Motor neuron (in vitro differentiated cells): ENCODE measurements around the gene EEF1A1. TPM values are rescaled to one million over a fixed set of nuclear protein-coding genes. Genes with fewer than 3 reads are reported as not detected.
"Not testable (repeated sequence)": the region's sequence is repeated elsewhere in the genome, so short reads cannot be mapped to it uniquely, and the experiment has no call there.

ENCODE experiments used
- ATAC-seq, 8 experiments: fragments of 200-7000 bp; cut with Tn5 transposase; replicated peaks in 6 of 8; 2 replicates each; pipeline ENCODE4 v1.8.0; 2021; ENCODE audit warnings: mild to moderate bottlenecking in 8 of 8, moderate library complexity in 8 of 8
- H3K27ac ChIP-seq, 2 donors: fragments of 250-450 bp; sonication (Bioruptor Pico); 2 replicates each; pipeline ENCODE4 v1.9.0; 2021; ENCODE audit warnings: antibody characterized with exemption in 2 of 2, mild to moderate bottlenecking in 2 of 2, moderate library complexity in 1 of 2
- H3K4me1 ChIP-seq, 2 donors: fragments of 250-450 bp; sonication (Bioruptor Pico); replicated peaks in 1 of 2; 2 replicates each; pipeline ENCODE4 v1.6.1; 2021; ENCODE audit warnings: antibody characterized with exemption in 2 of 2, mild to moderate bottlenecking in 2 of 2, moderate library complexity in 1 of 2
- H3K4me3 ChIP-seq, 5 donors: fragments of 250-450 bp; sonication (Bioruptor Pico); 2 replicates each; pipeline ENCODE4 v1.9.0; 2021; ENCODE audit warnings: antibody characterized with exemption in 5 of 5, mild to moderate bottlenecking in 5 of 5, moderate library complexity in 4 of 5
- WGBS, 10 experiments: fragments of 450-650 bp; shearing (Covaris generic); methylation state at CpG; one replicate each; pipeline ENCODE4 v1.0.0; 2022; 5-methylcytosine and 5-hydroxymethylcytosine counted together
- in situ Hi-C, 9 experiments: fragments of 400-800 bp; cut with MboI; loops; one replicate each; pipeline ENCODE4 v1.15.0; 2021; ENCODE audit warnings: low sequenced_read_pairs in 9 of 9, low pct_unique_long_range_greater_than_20kb in 2 of 9; ENCODE audit not compliant: unreplicated experiment in 9 of 9
- total RNA-seq, 8 experiments: library from RNA; unstranded; fragments of 300-600 nt; gene quantifications; 2 replicates each; pipeline versions ENCODE4 v1.2.3 to v1.2.4, GENCODE V29; 2022

The EEF1A1 gene
- total RNA-seq, 8 experiments from 2014 or later = 9,744 to 15,299 (median 11,254) TPM

DNA sequence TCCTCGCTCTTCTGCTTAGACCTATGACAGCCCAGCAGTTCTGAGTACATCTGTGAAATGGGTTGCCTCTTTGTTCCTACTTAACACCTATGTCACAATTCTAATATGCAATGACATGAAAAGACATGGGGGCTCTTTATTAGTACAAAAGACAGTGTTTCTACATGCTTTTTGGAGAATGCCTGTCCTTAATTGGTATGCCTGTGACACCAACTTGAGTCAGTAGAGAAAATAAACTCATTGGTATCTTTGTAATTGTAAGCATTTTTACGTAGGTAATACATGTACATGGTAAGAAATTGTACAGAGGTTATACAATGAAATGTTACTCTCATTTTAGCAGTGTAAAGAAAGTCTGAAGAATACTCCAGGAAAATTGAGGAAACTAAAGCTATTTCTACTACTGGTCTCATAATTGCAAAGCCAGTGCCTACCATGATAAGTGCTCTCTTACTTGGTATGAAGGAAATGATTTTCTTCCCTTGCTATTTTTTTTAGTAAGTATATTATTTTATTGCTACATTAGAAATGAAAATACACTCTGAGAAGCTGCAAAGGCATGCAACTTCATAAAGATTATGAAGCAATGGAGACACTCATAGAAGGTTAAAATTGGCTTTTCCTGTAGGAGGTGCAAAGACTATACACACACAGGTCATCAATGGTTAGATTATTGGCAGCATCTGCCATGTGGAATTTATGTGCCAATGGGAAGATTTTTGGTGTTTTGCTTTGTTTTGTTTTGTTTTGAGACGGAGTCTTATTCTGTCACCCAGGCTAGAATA is 4.9 kb upstream of the EEF1A1 start:
- in situ Hi-C loops = no loop called here
- H3K27ac ChIP-seq = no peak overlapping the region
- no peak overlapping the region for H3K4me3 ChIP-seq
- peaks cover 5 to 6% of the 10 kb centered on the region in 2 donors for H3K4me1 ChIP-seq
- no peak for ATAC-seq
- WGBS, 10 experiments = 44 to 100% (median 90%) methylated on average over 1 to 3 of the region's 3 CpGs

DNA sequence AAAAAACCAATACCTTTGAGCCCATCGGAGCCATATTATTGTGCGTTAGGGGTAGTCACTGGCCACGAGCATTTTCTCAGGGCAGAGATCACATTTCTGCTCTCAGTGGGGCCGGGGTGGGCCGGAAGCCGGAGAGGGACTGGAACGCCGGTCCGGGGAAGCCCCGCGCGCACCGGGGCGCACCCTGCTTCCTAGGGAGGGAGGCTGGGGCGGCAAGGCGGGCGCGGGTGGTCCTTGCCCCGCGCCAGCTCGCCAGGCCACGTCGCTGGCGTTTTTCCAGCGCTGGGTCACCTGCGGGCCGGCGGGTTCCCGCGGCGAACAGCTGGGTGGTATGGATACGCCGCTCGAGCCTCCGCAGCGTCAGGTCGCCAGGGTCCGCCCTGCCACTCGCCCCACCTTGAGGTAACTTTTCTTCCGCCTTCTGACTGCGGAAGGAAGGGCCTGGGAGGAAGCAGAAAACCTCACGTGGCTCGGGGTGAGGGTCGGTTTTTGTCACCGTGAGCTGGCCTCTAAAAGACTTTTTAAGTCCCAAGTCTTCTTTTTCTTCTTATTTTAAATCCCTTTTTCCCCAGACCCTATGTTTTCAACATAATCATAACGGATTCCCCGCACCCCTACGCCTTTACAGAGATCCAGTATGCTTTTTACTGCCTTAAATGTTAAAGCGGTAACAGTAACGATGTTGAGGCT is 2.7 kb upstream of the EEF1A1 start:
- no peak overlapping the region for H3K4me3 ChIP-seq

GRCh38 chr6:73521351-73521985 is 636 bp upstream of the EEF1A1 start:
- ATAC-seq = peak; percentile 50 to 77 (median 70)
- in situ Hi-C loops = loop anchor here in 5 of 9 experiments (25.0 kb wide), 2 partner anchors 91 to 116 kb away; no protein-coding TSS in a partner anchor
- H3K27ac ChIP-seq = peak overlapping the region; percentile 98 to 99

More for the DNA sequence above, 2.7 kb upstream of the EEF1A1 start:
- in situ Hi-C loops = loop anchor here in 5 of 9 experiments (25.0 kb wide), 2 partner anchors 89 to 114 kb away; no protein-coding TSS in a partner anchor
- H3K4me1 ChIP-seq = peaks cover 12 to 13% of the 10 kb centered on the region in 2 donors
- H3K27ac ChIP-seq = no peak overlapping the region
- WGBS, 10 experiments = 1 to 100% (median 91%) methylated on average over 1 to 18 of the region's 50 CpGs
- ATAC-seq = peak in 3 of 8 experiments; percentile 0 to 9 (median 1)

DNA sequence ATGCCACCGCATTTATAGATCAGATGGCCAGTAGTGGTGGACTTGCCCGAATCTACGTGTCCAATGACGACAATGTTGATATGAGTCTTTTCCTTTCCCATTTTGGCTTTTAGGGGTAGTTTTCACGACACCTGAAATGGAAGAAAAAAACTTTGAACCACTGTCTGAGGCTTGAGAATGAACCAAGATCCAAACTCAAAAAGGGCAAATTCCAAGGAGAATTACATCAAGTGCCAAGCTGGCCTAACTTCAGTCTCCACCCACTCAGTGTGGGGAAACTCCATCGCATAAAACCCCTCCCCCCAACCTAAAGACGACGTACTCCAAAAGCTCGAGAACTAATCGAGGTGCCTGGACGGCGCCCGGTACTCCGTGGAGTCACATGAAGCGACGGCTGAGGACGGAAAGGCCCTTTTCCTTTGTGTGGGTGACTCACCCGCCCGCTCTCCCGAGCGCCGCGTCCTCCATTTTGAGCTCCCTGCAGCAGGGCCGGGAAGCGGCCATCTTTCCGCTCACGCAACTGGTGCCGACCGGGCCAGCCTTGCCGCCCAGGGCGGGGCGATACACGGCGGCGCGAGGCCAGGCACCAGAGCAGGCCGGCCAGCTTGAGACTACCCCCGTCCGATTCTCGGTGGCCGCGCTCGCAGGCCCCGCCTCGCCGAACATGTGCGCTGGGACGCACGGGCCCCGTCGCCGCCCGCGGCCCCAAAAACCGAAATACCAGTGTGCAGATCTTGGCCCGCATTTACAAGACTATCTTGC is 725 bp downstream of the EEF1A1 start:
- peaks cover 23 to 30% of the 10 kb centered on the region in 2 donors for H3K4me1 ChIP-seq
- H3K27ac ChIP-seq = peak overlapping the region; percentile 90 to 96
- H3K4me3 ChIP-seq = peak overlapping the region; percentile 77 to 93 (median 86)
- in situ Hi-C loops = loop anchor here in 5 of 9 experiments (25.0 kb wide), 2 partner anchors 92 to 117 kb away; no protein-coding TSS in a partner anchor
- 0 to 2% (median 0%) methylated on average over 1 to 17 of the region's 56 CpGs; no CpG with 5 or more reads in 5 of the 10 experiments for WGBS, 10 experiments
- peak in 7 of 8 experiments; percentile 1 to 23 (median 18) for ATAC-seq

More at GRCh38 chr6:73521351-73521985, 636 bp upstream of the EEF1A1 start:
- Histone ChIP-seq H3K4me1 (peaks cover 20 to 27% of the 10 kb centered on the region in 2 donors), H3K4me3 (peak overlapping the region; percentile 46 to 93 (median 86))
- 0% methylated on average over 2 to 4 of the region's 36 CpGs; no CpG with 5 or more reads in 4 of the 10 experiments for WGBS, 10 experiments

GRCh38 chr6:73518982-73519881 is 1.6 kb downstream of the EEF1A1 start:
- H3K4me1 ChIP-seq = peaks cover 23 to 30% of the 10 kb centered on the region in 2 donors
- peak overlapping the region; percentile 90 to 96 for H3K27ac ChIP-seq
- H3K4me3 ChIP-seq = peak overlapping the region; percentile 77 to 93 (median 86)
- in situ Hi-C loops = loop anchor here in 5 of 9 experiments (25.0 kb wide), 2 partner anchors 93 to 118 kb away; no protein-coding TSS in a partner anchor
- not testable (repeated sequence) for ATAC-seq
- 0 to 7% (median 0%) methylated on average over 1 to 3 of the region's 8 CpGs; no CpG with 5 or more reads in 5 of the 10 experiments for WGBS, 10 experiments

GRCh38 chr6:73518100-73518981 is 2.5 kb downstream of the EEF1A1 start:
- ATAC-seq, H3K27ac ChIP-seq: not testable (repeated sequence)
- in situ Hi-C loops = loop anchor here in 5 of 9 experiments (25.0 kb wide), 2 partner anchors 94 to 119 kb away; no protein-coding TSS in a partner anchor
- peaks cover 23 to 30% of the 10 kb centered on the region in 2 donors for H3K4me1 ChIP-seq
- WGBS, 10 experiments = no CpG with 5 or more reads among the region's 19 CpGs
- peak overlapping the region; percentile 2 to 92 (median 77) for H3K4me3 ChIP-seq

- in situ Hi-C loops = loop anchor here in 5 of 9 experiments (25.0 kb wide), 2 partner anchors 95 to 120 kb away; no protein-coding TSS in a partner anchor
- H3K27ac ChIP-seq = no peak overlapping the region
- no peak for ATAC-seq
- peak overlapping the region in 1 of 5 donors; percentile 10 for H3K4me3 ChIP-seq
- 0 to 100% (median 79%) methylated on average over 1 to 4 of the region's 4 CpGs for WGBS, 10 experiments
- H3K4me1 ChIP-seq = peaks cover 18 to 25% of the 10 kb centered on the region in 2 donors
These were observed 4.0 kb downstream of the EEF1A1 start for GRCh38 chr6:73516514-73517489.

- H3K27ac ChIP-seq = no peak overlapping the region
- in situ Hi-C loops = loop anchor here in 5 of 9 experiments (25.0 kb wide), 2 partner anchors 97 to 122 kb away; no protein-coding TSS in a partner anchor
- H3K4me1 ChIP-seq = peaks cover 18 to 25% of the 10 kb centered on the region in 2 donors
- ATAC-seq = peak in 1 of 8 experiments; percentile 0
- 18 to 88% (median 48%) methylated on average over 1 to 4 of the region's 4 CpGs; no CpG with 5 or more reads in 2 of the 10 experiments for WGBS, 10 experiments
- H3K4me3 ChIP-seq = no peak overlapping the region
These were observed 5.6 kb downstream of the EEF1A1 start for GRCh38 chr6:73515204-73515655.

DNA sequence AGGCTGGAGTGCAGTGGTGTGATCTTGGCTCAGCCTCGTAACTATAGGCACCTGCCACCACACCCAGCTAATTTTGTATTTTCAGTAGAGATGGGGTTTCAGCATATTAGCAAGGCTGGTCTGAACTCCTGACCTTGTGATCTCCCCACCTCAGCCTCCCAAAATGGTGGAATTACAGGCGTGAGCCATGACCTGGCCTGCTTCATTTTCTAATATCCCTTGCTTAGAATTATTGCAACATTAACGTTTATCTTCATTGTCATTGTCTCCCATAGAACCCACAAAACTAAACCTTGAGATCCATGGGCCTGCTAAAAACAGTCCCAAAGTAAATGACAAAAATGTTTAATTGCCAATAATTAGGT is 6.1 kb downstream of the EEF1A1 start:
- H3K27ac ChIP-seq = no peak overlapping the region
- WGBS, 10 experiments = 0 to 100% (median 60%) methylated on average over 1 to 3 of the region's 3 CpGs; no CpG with 5 or more reads in 3 of the 10 experiments
- ATAC-seq = peak in 7 of 8 experiments; percentile 1 to 27 (median 5)
- in situ Hi-C loops = loop anchor here in 5 of 9 experiments (25.0 kb wide), 2 partner anchors 98 to 123 kb away; no protein-coding TSS in a partner anchor
- H3K4me3 ChIP-seq = no peak overlapping the region
- peaks cover 18 to 25% of the 10 kb centered on the region in 2 donors for H3K4me1 ChIP-seq
